HCT116 (cell line): ENCODE results near the gene ZFHX3.

Experiments
- CBX3 ChIP-seq: IDR thresholded peaks from 2 replicates; pipeline ENCODE4 v1.6.1; 2012; ENCODE audit warnings: low read depth
- CTCF ChIP-seq, 3 experiments: fragments of 200-600 bp in 1 of 3; sonication (generic) in 1 of 3; IDR thresholded peaks in 2 of 3; conservative IDR thresholded peaks in 1 of 3; 2 replicates each; pipeline ENCODE4 v1.5.1; 2012 to 2017; ENCODE audit warnings: low read depth in 2 of 3, low read length in 2 of 3, antibody characterized with exemption in 1 of 3, borderline replicate concordance in 1 of 3, control low read depth in 1 of 3, mild to moderate bottlenecking in 1 of 3, mixed read lengths in 1 of 3, mixed run types in 1 of 3, moderate library complexity in 1 of 3; ENCODE audit not compliant: insufficient read depth in 1 of 3
- EZH2 ChIP-seq: fragments of 200-600 bp; sonication (generic); IDR thresholded peaks from 2 replicates; pipeline ENCODE4 v1.6.1; 2017; ENCODE audit warnings: antibody characterized with exemption, mixed run types
- EZH2phosphoT487 ChIP-seq: fragments of 200-600 bp; IDR thresholded peaks from 2 replicates; pipeline ENCODE4 v1.6.1; 2018; ENCODE audit warnings: antibody characterized with exemption, borderline replicate concordance
- JUND ChIP-seq: IDR thresholded peaks from 2 replicates; pipeline ENCODE4 v1.6.1; 2012
- POLR2AphosphoS5 ChIP-seq: IDR thresholded peaks from 2 replicates; pipeline ENCODE4 v1.6.1; 2011; ENCODE audit warnings: mild to moderate bottlenecking, low read depth, low read length, moderate library complexity
- RAD21 ChIP-seq: IDR thresholded peaks from 2 replicates; pipeline ENCODE4 v1.6.1; 2012; ENCODE audit warnings: low read depth, mild to moderate bottlenecking
- SIN3A ChIP-seq: IDR thresholded peaks from 2 replicates; pipeline ENCODE4 v1.6.1; 2012; ENCODE audit warnings: low read depth
- SP1 ChIP-seq: IDR thresholded peaks from 2 replicates; pipeline ENCODE4 v1.6.1; 2012; ENCODE audit warnings: low read depth
- TCF7L2 ChIP-seq: IDR thresholded peaks from 2 replicates; pipeline ENCODE4 v1.7.0; 2011; ENCODE audit warnings: borderline replicate concordance, inconsistent platforms; ENCODE audit not compliant: insufficient read depth, insufficient read length; ENCODE audit errors: extremely low read depth
- ZFX ChIP-seq: fragments of 450-650 bp; IDR thresholded peaks from 2 replicates; pipeline ENCODE4 v1.6.1; 2017
- ZNF274 ChIP-seq: fragments of 200-500 bp; sonication (Bioruptor generic); IDR thresholded peaks from 2 replicates; pipeline ENCODE4 v1.6.1; 2014; ENCODE audit warnings: mild to moderate bottlenecking, low read depth, low read length, inconsistent platforms
- TF ChIP-seq, protein P1 (sequence below): IDR thresholded peaks from 2 replicates; pipeline ENCODE4 v1.6.1; 2011; ENCODE audit warnings: mild to moderate bottlenecking, low read length, moderate library complexity; ENCODE audit not compliant: insufficient replicate concordance; ENCODE audit errors: extremely low read depth
- TF ChIP-seq, protein P2 (sequence below): IDR thresholded peaks from 2 replicates; pipeline ENCODE4 v1.6.1; 2012

- TF ChIP-seq POLR2AphosphoS5 (no peak), CTCF (IDR thresholded peaks at IDR 0.05 in 2 of 3, conservative IDR thresholded peaks at IDR 0.05 in 1 of 3; ENCODE audit: borderline replicate concordance in 1 of 3, insufficient read depth in 1 of 3, low read depth in 2 of 3, low read length in 2 of 3) (no peak), EZH2phosphoT487 (no peak), ZNF274 (no peak), SIN3A (no peak), JUND (no peak), TCF7L2 (no peak), EZH2 (no peak), CBX3 (no peak), SP1 (no peak), RAD21 (no peak), ZFX (no peak)
- TF ChIP-seq, protein P1, sequence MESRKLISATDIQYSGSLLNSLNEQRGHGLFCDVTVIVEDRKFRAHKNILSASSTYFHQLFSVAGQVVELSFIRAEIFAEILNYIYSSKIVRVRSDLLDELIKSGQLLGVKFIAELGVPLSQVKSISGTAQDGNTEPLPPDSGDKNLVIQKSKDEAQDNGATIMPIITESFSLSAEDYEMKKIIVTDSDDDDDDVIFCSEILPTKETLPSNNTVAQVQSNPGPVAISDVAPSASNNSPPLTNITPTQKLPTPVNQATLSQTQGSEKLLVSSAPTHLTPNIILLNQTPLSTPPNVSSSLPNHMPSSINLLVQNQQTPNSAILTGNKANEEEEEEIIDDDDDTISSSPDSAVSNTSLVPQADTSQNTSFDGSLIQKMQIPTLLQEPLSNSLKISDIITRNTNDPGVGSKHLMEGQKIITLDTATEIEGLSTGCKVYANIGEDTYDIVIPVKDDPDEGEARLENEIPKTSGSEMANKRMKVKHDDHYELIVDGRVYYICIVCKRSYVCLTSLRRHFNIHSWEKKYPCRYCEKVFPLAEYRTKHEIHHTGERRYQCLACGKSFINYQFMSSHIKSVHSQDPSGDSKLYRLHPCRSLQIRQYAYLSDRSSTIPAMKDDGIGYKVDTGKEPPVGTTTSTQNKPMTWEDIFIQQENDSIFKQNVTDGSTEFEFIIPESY, result no peak
- TF ChIP-seq, protein P2, sequence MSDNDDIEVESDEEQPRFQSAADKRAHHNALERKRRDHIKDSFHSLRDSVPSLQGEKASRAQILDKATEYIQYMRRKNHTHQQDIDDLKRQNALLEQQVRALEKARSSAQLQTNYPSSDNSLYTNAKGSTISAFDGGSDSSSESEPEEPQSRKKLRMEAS, result no peak
These were observed 256.1 kb downstream of the ZFHX3 start for GRCh38 chr16:72791786-72792185.
